ENCODE results near the gene GTF2H3. TPM values are rescaled to one million over a fixed set of nuclear protein-coding genes. Genes with fewer than 3 reads are reported as not detected.

Gene GTF2H3
- 23.5 to 41.3 TPM (median 27.0 TPM) in 5 replicates for total RNA-seq (2022; extraction: Qiagen RNA extraction)

GRCh38 chr12:123633379-123634141 lies at the start of gene GTF2H3, which contains the start of gene EIF2B1:
GTF2H3 (plus strand) TSS chr12:123633829; CDS start chr12:123633860, 31 bp downstream.
EIF2B1 (minus strand) TSS chr12:123633686; CDS start chr12:123633557, 129 bp downstream.

GRCh38 chr12:123601602-123602489 lies 31.8 kb upstream of the GTF2H3 start, which contains the start of gene DDX55:
DDX55 (plus strand) TSS chr12:123602099; CDS start chr12:123602149, 50 bp downstream.

GRCh38 chr12:123670882-123671728 lies 37.5 kb downstream of the GTF2H3 start, which contains the start of gene TCTN2:
TCTN2 (plus strand) TSS chr12:123671113; CDS start chr12:123671241, 128 bp downstream.

Other genes starting within 250 kb of the GTF2H3 start
- 49.0 to 56.3 TPM (median 52.3 TPM) in 5 replicates for gene KMT5A, start 249.7 kb upstream of the GTF2H3 start, total RNA-seq (2022; extraction: Qiagen RNA extraction)
- 1.4 to 2.0 TPM (median 1.8 TPM) in 5 replicates for gene RILPL2, start 197.1 kb upstream of the GTF2H3 start, total RNA-seq (2022; extraction: Qiagen RNA extraction)
- 18.4 to 20.5 TPM (median 19.2 TPM) in 5 replicates for gene SNRNP35, start 175.7 kb upstream of the GTF2H3 start, total RNA-seq (2022; extraction: Qiagen RNA extraction)
- 8.4 to 14.2 TPM (median 12.8 TPM) in 5 replicates for gene RILPL1, start 100.1 kb upstream of the GTF2H3 start, total RNA-seq (2022; extraction: Qiagen RNA extraction)
- gene TMED2, start 49.3 kb upstream of the GTF2H3 start, total RNA-seq (2022; extraction: Qiagen RNA extraction), result 170 to 199 TPM (median 185 TPM) in 5 replicates
- 31.0 to 34.5 TPM (median 33.3 TPM) in 5 replicates for gene DDX55, start 31.7 kb upstream of the GTF2H3 start, total RNA-seq (2022; extraction: Qiagen RNA extraction)
- gene EIF2B1, start 143 bp upstream of the GTF2H3 start, total RNA-seq (2022; extraction: Qiagen RNA extraction), result 31.5 to 40.3 TPM (median 33.8 TPM) in 5 replicates
- 11.3 to 13.8 TPM (median 13.6 TPM) in 5 replicates for gene TCTN2, start 37.3 kb downstream of the GTF2H3 start, total RNA-seq (2022; extraction: Qiagen RNA extraction)
- gene ATP6V0A2, start 78.5 kb downstream of the GTF2H3 start, total RNA-seq (2022; extraction: Qiagen RNA extraction), result 15.8 to 25.1 TPM (median 22.0 TPM) in 5 replicates
- 0.14 to 0.26 TPM (median 0.17 TPM) in 5 replicates for gene DNAH10, start 128.5 kb downstream of the GTF2H3 start, total RNA-seq (2022; extraction: Qiagen RNA extraction)